Measurements from ENCODE around the gene RABGAP1L.
"Not testable (repeated sequence)": the region's sequence is repeated elsewhere in the genome, so short reads cannot be mapped to it uniquely, and the experiment has no call there.

The RABGAP1L gene

DNA sequence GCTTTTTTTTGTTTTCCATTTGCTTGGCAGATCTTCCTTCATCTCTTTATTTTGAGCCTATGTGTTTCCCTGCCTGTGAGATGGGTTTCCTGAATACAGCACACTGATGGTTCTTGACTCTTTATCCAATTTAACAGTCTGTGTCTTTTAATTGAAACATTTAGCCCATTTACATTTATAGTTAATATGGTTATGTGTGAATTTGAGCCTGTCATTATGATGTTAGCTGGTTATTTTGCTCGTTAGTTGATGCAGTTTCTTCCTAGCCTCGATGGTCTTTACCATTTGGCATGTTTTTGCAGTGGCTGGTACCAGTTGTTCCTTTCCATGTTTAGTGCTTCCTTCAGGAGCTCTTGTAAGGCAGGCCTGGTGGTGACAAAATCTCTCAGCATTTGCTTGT is 384.1 kb downstream of the RABGAP1L start:
- not testable (repeated sequence) for H3K27me3 ChIP-seq (ENCODE audit: insufficient read depth, low read length); H4K8ac ChIP-seq (ENCODE audit: low read depth, low read length); H3K27ac ChIP-seq (ENCODE audit: low read depth, low read length); H3K4me1 ChIP-seq (ENCODE audit: control insufficient read depth in 1 of 2, insufficient read depth in 2 of 2, low read length in 2 of 2); H2BK12ac ChIP-seq (ENCODE audit: low read length); H3K18ac ChIP-seq (ENCODE audit: low read length); H2BK5ac ChIP-seq (ENCODE audit: low read depth, low read length, poor library complexity); H3K4ac ChIP-seq (ENCODE audit: low read depth, low read length); H2AK5ac ChIP-seq (ENCODE audit: low read length); H3K79me1 ChIP-seq (ENCODE audit: low read length); H4K12ac ChIP-seq (ENCODE audit: low read depth, low read length); H3K4me2 ChIP-seq (ENCODE audit: low read length); H3K36me3 ChIP-seq (ENCODE audit: control insufficient read depth in 1 of 2, insufficient read depth in 2 of 2, low read length in 2 of 2); H3K9me3 ChIP-seq (ENCODE audit: insufficient read depth, low read depth, low read length); DNase-seq; H2BK120ac ChIP-seq (ENCODE audit: insufficient read depth, low read length, poor library complexity); H3K14ac ChIP-seq (ENCODE audit: low read length); H2AFZ ChIP-seq (ENCODE audit: insufficient read depth, low read length, poor library complexity); H3K9ac ChIP-seq (ENCODE audit: low read length); H3K23ac ChIP-seq (ENCODE audit: low read length); H4K91ac ChIP-seq (ENCODE audit: low read depth, low read length); H3K79me2 ChIP-seq (ENCODE audit: control insufficient read depth, insufficient read depth, low read length, poor library complexity); H3K4me3 ChIP-seq (ENCODE audit: low read depth, low read length)
- WGBS (ENCODE audit: extremely low coverage, insufficient coverage, insufficient read length) = no CpG with 5 or more reads among the region's 2 CpGs

DNA sequence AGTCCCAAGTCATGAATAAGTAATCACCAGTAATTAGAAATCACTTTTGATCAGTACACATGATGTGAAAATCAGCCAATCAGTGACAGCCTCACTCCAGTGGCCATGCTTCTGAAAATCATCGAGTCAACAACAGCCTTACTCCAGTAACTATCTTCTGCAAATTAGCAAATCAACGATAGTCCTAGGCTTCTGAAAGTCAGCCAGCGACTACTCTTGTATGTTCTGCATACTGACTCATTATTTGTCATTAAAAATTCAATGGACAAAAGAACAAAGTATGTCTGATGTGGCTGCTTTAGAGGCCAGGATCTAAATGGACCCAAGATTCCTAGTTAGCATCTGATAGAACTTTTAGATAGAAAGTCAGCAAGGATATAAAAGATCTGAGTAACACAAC is 391.0 kb downstream of the RABGAP1L start:
- H2AFZ ChIP-seq (ENCODE audit: insufficient read depth, low read length, poor library complexity) = no peak overlapping the region
- no peaks in the 10 kb centered on the region for H3K36me3 ChIP-seq (ENCODE audit: control insufficient read depth in 1 of 2, insufficient read depth in 2 of 2, low read length in 2 of 2)
- no peaks in the 10 kb centered on the region for H3K79me1 ChIP-seq (ENCODE audit: low read length)
- no peak overlapping the region for H4K8ac ChIP-seq (ENCODE audit: low read depth, low read length)
- no peak overlapping the region for H4K91ac ChIP-seq (ENCODE audit: low read depth, low read length)
- no peak overlapping the region for H3K18ac ChIP-seq (ENCODE audit: low read length)
- H3K4me2 ChIP-seq (ENCODE audit: low read length) = no peak overlapping the region
- H3K14ac ChIP-seq (ENCODE audit: low read length) = no peak overlapping the region
- no peak overlapping the region for H3K23ac ChIP-seq (ENCODE audit: low read length)
- peaks cover 2% of the 10 kb centered on the region for H3K9me3 ChIP-seq (ENCODE audit: insufficient read depth, low read depth, low read length)
- no peak overlapping the region for H4K12ac ChIP-seq (ENCODE audit: low read depth, low read length)
- WGBS (ENCODE audit: extremely low coverage, insufficient coverage, insufficient read length) = no CpG with 5 or more reads among the region's 3 CpGs
- H3K27me3 ChIP-seq (ENCODE audit: insufficient read depth, low read length) = no peaks in the 10 kb centered on the region
- H3K9ac ChIP-seq (ENCODE audit: low read length) = no peak overlapping the region
- H3K4ac ChIP-seq (ENCODE audit: low read depth, low read length) = no peak overlapping the region
- H3K4me1 ChIP-seq (ENCODE audit: control insufficient read depth in 1 of 2, insufficient read depth in 2 of 2, low read length in 2 of 2) = no peaks in the 10 kb centered on the region
- H3K4me3 ChIP-seq (ENCODE audit: low read depth, low read length) = no peak overlapping the region
- no peak overlapping the region for H2BK5ac ChIP-seq (ENCODE audit: low read depth, low read length, poor library complexity)
- no peak overlapping the region for H2BK120ac ChIP-seq (ENCODE audit: insufficient read depth, low read length, poor library complexity)
- no peak for DNase-seq
- no peak overlapping the region for H3K27ac ChIP-seq (ENCODE audit: low read depth, low read length)
- H2BK12ac ChIP-seq (ENCODE audit: low read length) = no peak overlapping the region
- H2AK5ac ChIP-seq (ENCODE audit: low read length) = no peak overlapping the region
- no peaks in the 10 kb centered on the region for H3K79me2 ChIP-seq (ENCODE audit: control insufficient read depth, insufficient read depth, low read length, poor library complexity)

DNA sequence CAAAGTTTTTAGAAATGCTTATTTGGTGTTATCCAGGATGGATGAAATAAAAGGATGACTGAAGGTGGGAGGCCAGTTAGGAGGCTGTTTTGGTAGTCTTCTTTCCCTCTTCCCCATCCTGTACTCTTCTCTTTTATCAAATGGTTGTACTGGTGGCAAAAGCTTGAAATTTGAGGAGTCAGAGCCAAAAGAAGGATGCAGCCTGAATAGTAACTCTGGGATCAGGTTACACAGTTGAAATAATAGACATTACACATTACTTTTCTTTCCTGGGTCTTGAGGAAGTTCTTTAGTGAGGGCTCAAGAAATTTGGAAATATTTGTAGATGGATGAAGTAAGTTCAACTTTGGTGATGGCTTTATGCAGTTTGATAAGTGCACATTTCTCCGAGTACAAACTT is 397.1 kb downstream of the RABGAP1L start:
- H3K14ac ChIP-seq (ENCODE audit: low read length) = no peak overlapping the region
- H2BK120ac ChIP-seq (ENCODE audit: insufficient read depth, low read length, poor library complexity) = no peak overlapping the region
- no peak overlapping the region for H3K4ac ChIP-seq (ENCODE audit: low read depth, low read length)
- no peak overlapping the region for H3K4me2 ChIP-seq (ENCODE audit: low read length)
- no peaks in the 10 kb centered on the region for H3K79me1 ChIP-seq (ENCODE audit: low read length)
- no peaks in the 10 kb centered on the region for H3K27me3 ChIP-seq (ENCODE audit: insufficient read depth, low read length)
- no peak overlapping the region for H3K4me3 ChIP-seq (ENCODE audit: low read depth, low read length)
- no peak overlapping the region for H4K12ac ChIP-seq (ENCODE audit: low read depth, low read length)
- no peaks in the 10 kb centered on the region for H3K79me2 ChIP-seq (ENCODE audit: control insufficient read depth, insufficient read depth, low read length, poor library complexity)
- H3K9ac ChIP-seq (ENCODE audit: low read length) = no peak overlapping the region
- no CpG with 5 or more reads among the region's 1 CpG for WGBS (ENCODE audit: extremely low coverage, insufficient coverage, insufficient read length)
- no peaks in the 10 kb centered on the region for H3K4me1 ChIP-seq (ENCODE audit: control insufficient read depth in 1 of 2, insufficient read depth in 2 of 2, low read length in 2 of 2)
- H3K36me3 ChIP-seq (ENCODE audit: control insufficient read depth in 1 of 2, insufficient read depth in 2 of 2, low read length in 2 of 2) = no peaks in the 10 kb centered on the region
- H2BK5ac ChIP-seq (ENCODE audit: low read depth, low read length, poor library complexity) = no peak overlapping the region
- H2BK12ac ChIP-seq (ENCODE audit: low read length) = no peak overlapping the region
- no peak for DNase-seq
- no peaks in the 10 kb centered on the region for H3K9me3 ChIP-seq (ENCODE audit: insufficient read depth, low read depth, low read length)
- no peak overlapping the region for H3K23ac ChIP-seq (ENCODE audit: low read length)
- no peak overlapping the region for H4K8ac ChIP-seq (ENCODE audit: low read depth, low read length)
- no peak overlapping the region for H2AK5ac ChIP-seq (ENCODE audit: low read length)
- no peak overlapping the region for H4K91ac ChIP-seq (ENCODE audit: low read depth, low read length)
- H3K27ac ChIP-seq (ENCODE audit: low read depth, low read length) = no peak overlapping the region
- no peak overlapping the region for H3K18ac ChIP-seq (ENCODE audit: low read length)
- no peak overlapping the region for H2AFZ ChIP-seq (ENCODE audit: insufficient read depth, low read length, poor library complexity)

DNA sequence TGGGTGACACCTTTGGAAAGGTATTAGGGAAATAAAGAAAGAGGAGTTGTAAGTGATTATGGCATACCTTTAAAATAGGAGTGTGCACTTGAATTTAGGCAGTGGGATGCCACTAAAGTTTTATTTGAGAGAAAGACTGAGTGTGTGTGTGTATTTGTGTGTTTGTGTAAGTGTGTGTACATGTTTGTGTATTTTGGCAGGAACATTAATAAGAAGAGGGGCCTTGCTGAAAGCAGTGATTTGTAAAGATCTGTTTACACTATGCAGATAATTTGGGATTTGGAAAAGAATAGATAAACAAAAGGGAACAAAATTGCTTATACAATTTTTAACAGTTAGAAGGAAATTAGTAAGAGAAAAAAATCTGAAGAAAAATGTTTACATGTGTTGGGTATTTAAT is 409.2 kb downstream of the RABGAP1L start:
- Histone ChIP-seq H3K9me3 (ENCODE audit: insufficient read depth, low read depth, low read length) (no peaks in the 10 kb centered on the region), H3K4ac (ENCODE audit: low read depth, low read length) (no peak overlapping the region), H3K9ac (ENCODE audit: low read length) (no peak overlapping the region), H2AFZ (ENCODE audit: insufficient read depth, low read length, poor library complexity) (no peak overlapping the region), H3K18ac (ENCODE audit: low read length) (no peak overlapping the region), H3K23ac (ENCODE audit: low read length) (no peak overlapping the region), H4K12ac (ENCODE audit: low read depth, low read length) (no peak overlapping the region), H4K91ac (ENCODE audit: low read depth, low read length) (no peak overlapping the region), H4K8ac (ENCODE audit: low read depth, low read length) (no peak overlapping the region), H2BK12ac (ENCODE audit: low read length) (no peak overlapping the region), H2BK120ac (ENCODE audit: insufficient read depth, low read length, poor library complexity) (no peak overlapping the region), H3K79me1 (ENCODE audit: low read length) (no peaks in the 10 kb centered on the region), H3K36me3 (ENCODE audit: control insufficient read depth in 1 of 2, insufficient read depth in 2 of 2, low read length in 2 of 2) (no peaks in the 10 kb centered on the region), H3K27ac (ENCODE audit: low read depth, low read length) (no peak overlapping the region), H3K27me3 (ENCODE audit: insufficient read depth, low read length) (no peaks in the 10 kb centered on the region), H3K79me2 (ENCODE audit: control insufficient read depth, insufficient read depth, low read length, poor library complexity) (no peaks in the 10 kb centered on the region), H3K14ac (ENCODE audit: low read length) (no peak overlapping the region), H2AK5ac (ENCODE audit: low read length) (no peak overlapping the region), H2BK5ac (ENCODE audit: low read depth, low read length, poor library complexity) (no peak overlapping the region), H3K4me2 (ENCODE audit: low read length) (no peak overlapping the region), H3K4me3 (ENCODE audit: low read depth, low read length) (no peak overlapping the region), H3K4me1 (ENCODE audit: control insufficient read depth in 1 of 2, insufficient read depth in 2 of 2, low read length in 2 of 2) (no peaks in the 10 kb centered on the region)
- no peak for DNase-seq

DNA sequence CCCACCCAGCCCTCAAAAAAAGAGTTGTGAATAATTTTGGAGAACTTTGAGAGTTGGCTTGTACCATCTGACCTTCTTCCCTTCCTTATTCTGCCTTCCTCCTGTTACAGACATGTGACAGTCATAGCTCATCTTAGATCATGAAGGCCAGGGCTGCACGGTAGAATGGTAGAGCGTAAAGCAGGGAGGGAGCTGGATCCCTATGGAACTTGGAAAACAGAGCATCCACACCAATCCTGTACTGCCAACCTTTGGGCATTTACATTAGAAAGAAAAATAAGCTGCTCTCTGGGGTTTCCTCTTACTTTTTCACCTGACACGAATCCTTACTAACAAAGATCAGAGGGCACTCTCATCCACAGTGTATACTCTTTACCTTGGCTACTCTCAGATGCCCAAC is 409.9 kb downstream of the RABGAP1L start:
- Histone ChIP-seq H4K8ac (ENCODE audit: low read depth, low read length) (no peak overlapping the region), H3K4me2 (ENCODE audit: low read length) (no peak overlapping the region), H3K4ac (ENCODE audit: low read depth, low read length) (no peak overlapping the region), H3K9ac (ENCODE audit: low read length) (no peak overlapping the region), H3K79me2 (ENCODE audit: control insufficient read depth, insufficient read depth, low read length, poor library complexity) (no peaks in the 10 kb centered on the region), H3K79me1 (ENCODE audit: low read length) (no peaks in the 10 kb centered on the region), H3K27ac (ENCODE audit: low read depth, low read length) (no peak overlapping the region), H4K91ac (ENCODE audit: low read depth, low read length) (no peak overlapping the region), H2AFZ (ENCODE audit: insufficient read depth, low read length, poor library complexity) (no peak overlapping the region), H2BK5ac (ENCODE audit: low read depth, low read length, poor library complexity) (no peak overlapping the region), H2BK120ac (ENCODE audit: insufficient read depth, low read length, poor library complexity) (no peak overlapping the region), H4K12ac (ENCODE audit: low read depth, low read length) (no peak overlapping the region), H2AK5ac (ENCODE audit: low read length) (no peak overlapping the region), H3K4me1 (ENCODE audit: control insufficient read depth in 1 of 2, insufficient read depth in 2 of 2, low read length in 2 of 2) (no peaks in the 10 kb centered on the region), H2BK12ac (ENCODE audit: low read length) (no peak overlapping the region), H3K23ac (ENCODE audit: low read length) (no peak overlapping the region), H3K27me3 (ENCODE audit: insufficient read depth, low read length) (no peaks in the 10 kb centered on the region), H3K14ac (ENCODE audit: low read length) (no peak overlapping the region), H3K36me3 (ENCODE audit: control insufficient read depth in 1 of 2, insufficient read depth in 2 of 2, low read length in 2 of 2) (no peaks in the 10 kb centered on the region), H3K18ac (ENCODE audit: low read length) (no peak overlapping the region), H3K9me3 (ENCODE audit: insufficient read depth, low read depth, low read length) (no peaks in the 10 kb centered on the region), H3K4me3 (ENCODE audit: low read depth, low read length) (no peak overlapping the region)
- no peak for DNase-seq
- WGBS (ENCODE audit: extremely low coverage, insufficient coverage, insufficient read length) = no CpG with 5 or more reads among the region's 3 CpGs

Data from trophoblast cell (in vitro differentiated cells and primary cell).